KMS-11 (cell line): Measurements from ENCODE around the gene NTRK3.

ENCODE experiments used
- H2AFZ ChIP-seq: fragments of 200-600 bp; sonication (generic); 2 replicates; pipeline ENCODE4 v1.6.1; 2016; ENCODE audit warnings: antibody characterized with exemption, mixed run types, low read depth
- H3K27ac ChIP-seq: fragments of 200-600 bp; sonication (generic); 2 replicates; pipeline ENCODE4 v1.6.1; 2016; ENCODE audit warnings: mild to moderate bottlenecking, mixed run types
- H3K27me3 ChIP-seq: fragments of 200-600 bp; sonication (generic); 2 replicates; pipeline ENCODE4 v1.6.1; 2017; ENCODE audit warnings: mild to moderate bottlenecking, low read depth, mixed run types, moderate library complexity; ENCODE audit not compliant: insufficient read depth
- H3K36me3 ChIP-seq: fragments of 200-600 bp; sonication (generic); 2 replicates; pipeline ENCODE4 v1.6.1; 2017; ENCODE audit warnings: mild to moderate bottlenecking, mixed run types; ENCODE audit not compliant: insufficient read depth
- H3K4me1 ChIP-seq: fragments of 200-600 bp; sonication (generic); 2 replicates; pipeline ENCODE4 v1.6.1; 2016; ENCODE audit warnings: mild to moderate bottlenecking, low read depth, mixed run types; ENCODE audit not compliant: poor library complexity, severe bottlenecking
- H3K4me2 ChIP-seq: fragments of 200-600 bp; sonication (generic); 2 replicates; pipeline ENCODE4 v1.7.0; 2016; ENCODE audit warnings: mild to moderate bottlenecking, mixed run types
- H3K4me3 ChIP-seq: fragments of 200-600 bp; sonication (generic); IDR thresholded peaks from 2 replicates; pipeline ENCODE4 v1.6.1; 2017; ENCODE audit warnings: low read depth, low read length, mixed read lengths; ENCODE audit not compliant: insufficient read depth
- H3K79me2 ChIP-seq: fragments of 200-600 bp; sonication (generic); 2 replicates; pipeline ENCODE4 v1.6.1; 2016; ENCODE audit warnings: low read depth, mixed run types; ENCODE audit not compliant: insufficient read depth
- H3K9ac ChIP-seq: fragments of 200-600 bp; sonication (generic); 2 replicates; pipeline ENCODE4 v1.6.1; 2016; ENCODE audit warnings: mild to moderate bottlenecking, mixed run types
- H4K20me1 ChIP-seq: fragments of 200-600 bp; sonication (generic); 2 replicates; pipeline ENCODE4 v1.6.1; 2016; ENCODE audit warnings: mild to moderate bottlenecking, mixed run types; ENCODE audit not compliant: insufficient read depth
- TF ChIP-seq, protein P1 (sequence below): fragments of 200-600 bp; sonication (generic); conservative IDR thresholded peaks from 2 replicates; pipeline ENCODE4 v1.6.1; 2017; ENCODE audit warnings: low read depth, mild to moderate bottlenecking, antibody characterized with exemption, low read length, moderate library complexity, mixed read lengths

Gene NTRK3

GRCh38 chr15:87929841-87930240, 326.7 kb downstream of the NTRK3 start:
- H3K4me1 ChIP-seq = no peaks in the 10 kb centered on the region
- H3K79me2 ChIP-seq = no peaks in the 10 kb centered on the region
- no peaks in the 10 kb centered on the region for H3K36me3 ChIP-seq
- no peak overlapping the region for H3K27ac ChIP-seq
- H3K4me2 ChIP-seq = no peak overlapping the region
- H3K27me3 ChIP-seq = no peaks in the 10 kb centered on the region
- no peaks in the 10 kb centered on the region for H4K20me1 ChIP-seq
- no peak overlapping the region for H2AFZ ChIP-seq
- H3K4me3 ChIP-seq = no peak overlapping the region
- no peak overlapping the region for H3K9ac ChIP-seq
- TF ChIP-seq, protein P1, sequence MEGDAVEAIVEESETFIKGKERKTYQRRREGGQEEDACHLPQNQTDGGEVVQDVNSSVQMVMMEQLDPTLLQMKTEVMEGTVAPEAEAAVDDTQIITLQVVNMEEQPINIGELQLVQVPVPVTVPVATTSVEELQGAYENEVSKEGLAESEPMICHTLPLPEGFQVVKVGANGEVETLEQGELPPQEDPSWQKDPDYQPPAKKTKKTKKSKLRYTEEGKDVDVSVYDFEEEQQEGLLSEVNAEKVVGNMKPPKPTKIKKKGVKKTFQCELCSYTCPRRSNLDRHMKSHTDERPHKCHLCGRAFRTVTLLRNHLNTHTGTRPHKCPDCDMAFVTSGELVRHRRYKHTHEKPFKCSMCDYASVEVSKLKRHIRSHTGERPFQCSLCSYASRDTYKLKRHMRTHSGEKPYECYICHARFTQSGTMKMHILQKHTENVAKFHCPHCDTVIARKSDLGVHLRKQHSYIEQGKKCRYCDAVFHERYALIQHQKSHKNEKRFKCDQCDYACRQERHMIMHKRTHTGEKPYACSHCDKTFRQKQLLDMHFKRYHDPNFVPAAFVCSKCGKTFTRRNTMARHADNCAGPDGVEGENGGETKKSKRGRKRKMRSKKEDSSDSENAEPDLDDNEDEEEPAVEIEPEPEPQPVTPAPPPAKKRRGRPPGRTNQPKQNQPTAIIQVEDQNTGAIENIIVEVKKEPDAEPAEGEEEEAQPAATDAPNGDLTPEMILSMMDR = no peak

DNA sequence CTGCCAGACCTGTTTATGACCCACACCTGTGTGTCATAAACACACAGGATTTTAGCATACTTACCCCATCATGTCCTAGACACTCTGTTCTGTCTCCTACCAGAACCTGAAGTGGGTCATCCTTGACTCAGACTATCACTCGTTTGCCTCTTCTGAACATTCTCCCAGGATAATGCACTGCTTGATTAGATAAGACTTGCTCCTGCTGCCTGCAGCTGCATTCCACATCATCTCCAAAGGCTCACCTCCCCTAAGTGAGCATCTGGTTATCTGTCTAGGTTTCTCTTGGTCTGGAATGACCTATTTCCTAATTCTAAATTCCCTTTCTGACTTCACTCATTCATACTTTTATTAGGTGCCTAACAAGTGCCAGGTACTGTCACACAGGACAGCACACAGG, 332.1 kb downstream of the NTRK3 start:
- H3K4me3 ChIP-seq = no peak overlapping the region
- H3K9ac ChIP-seq = no peak overlapping the region
- no peak overlapping the region for H3K27ac ChIP-seq
- no peak overlapping the region for H2AFZ ChIP-seq
- H3K79me2 ChIP-seq = no peaks in the 10 kb centered on the region
- H3K4me2 ChIP-seq = no peak overlapping the region
- H3K36me3 ChIP-seq = no peaks in the 10 kb centered on the region
- no peaks in the 10 kb centered on the region for H3K27me3 ChIP-seq
- TF ChIP-seq, protein P1 = no peak
- H3K4me1 ChIP-seq = no peaks in the 10 kb centered on the region
- no peaks in the 10 kb centered on the region for H4K20me1 ChIP-seq

GRCh38 chr15:87919064-87919463, 337.5 kb downstream of the NTRK3 start:
- Histone ChIP-seq H3K4me1 (no peaks in the 10 kb centered on the region), H3K4me3 (no peak overlapping the region), H3K27ac (no peak overlapping the region), H3K79me2 (no peaks in the 10 kb centered on the region), H2AFZ (no peak overlapping the region), H3K9ac (no peak overlapping the region), H3K4me2 (no peak overlapping the region), H3K27me3 (no peaks in the 10 kb centered on the region), H4K20me1 (no peaks in the 10 kb centered on the region), H3K36me3 (no peaks in the 10 kb centered on the region)
- TF ChIP-seq, protein P1 = no peak

DNA sequence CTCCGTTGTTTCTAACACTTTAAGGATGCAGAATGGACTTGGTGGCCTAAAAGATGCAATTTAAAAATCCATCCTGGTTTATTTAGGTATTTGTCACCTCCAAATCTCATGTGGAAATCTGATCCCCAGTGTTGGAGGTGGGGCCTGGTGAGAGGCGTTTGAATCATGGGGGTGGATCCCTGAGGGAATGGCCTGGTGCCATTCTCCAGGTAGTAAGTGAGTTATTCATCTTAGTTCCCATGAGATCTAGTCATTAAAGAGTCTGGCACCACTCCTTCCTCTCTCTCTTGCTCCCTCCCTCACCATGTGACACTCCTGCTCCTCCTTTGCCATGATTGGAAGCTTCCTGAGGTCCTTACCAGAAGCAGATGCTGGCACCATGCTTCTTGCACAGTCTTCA, 339.1 kb downstream of the NTRK3 start:
- Histone ChIP-seq H3K27ac (no peak overlapping the region), H2AFZ (no peak overlapping the region), H3K27me3 (no peaks in the 10 kb centered on the region), H3K36me3 (no peaks in the 10 kb centered on the region), H3K4me2 (no peak overlapping the region), H3K79me2 (no peaks in the 10 kb centered on the region), H3K4me1 (no peaks in the 10 kb centered on the region), H4K20me1 (no peaks in the 10 kb centered on the region), H3K9ac (no peak overlapping the region), H3K4me3 (no peak overlapping the region)
- TF ChIP-seq, protein P1 = no peak
